ENCODE data around the gene AJAP1.

DNA sequence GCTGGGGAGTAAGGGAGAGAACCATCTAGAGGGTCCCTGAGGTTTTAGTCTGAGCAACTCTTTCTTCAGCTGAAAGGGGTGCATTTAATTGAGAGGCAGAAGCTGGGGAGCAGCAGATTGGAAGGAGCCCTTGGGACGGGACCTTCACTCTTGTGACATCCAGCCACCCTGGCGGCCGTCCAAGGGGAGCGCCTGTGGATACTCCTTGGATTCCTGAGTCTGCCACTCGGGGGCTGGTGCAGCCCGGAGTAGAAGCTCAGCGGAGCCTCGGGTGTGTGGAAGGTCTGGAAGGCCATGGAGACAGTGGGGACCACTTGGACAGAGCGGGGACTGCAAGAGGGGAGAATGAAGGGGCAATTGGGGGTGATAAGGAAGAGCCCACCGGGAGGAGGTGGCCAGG is 68.7 kb downstream of the AJAP1 start:
- TF ChIP-seq STAT1 (IDR thresholded peaks at IDR 0.05; ENCODE audit: unreplicated experiment) (no peak), POLR2AphosphoS5 (IDR thresholded peaks at IDR 0.05; ENCODE audit: low read depth) (no peak), REST (IDR thresholded peaks at IDR 0.05; ENCODE audit: unreplicated experiment) (no peak), CTCF (conservative IDR thresholded peaks at IDR 0.05; ENCODE audit: low read depth in 2 of 2) (no peak), EZH2 (IDR thresholded peaks at IDR 0.05; ENCODE audit: low read depth, unreplicated experiment) (no peak), EZH2phosphoT487 (IDR thresholded peaks at IDR 0.05; ENCODE audit: unreplicated experiment) (no peak)

Measured in GM23338 (cell line).